HAP-1 (cell line): ENCODE data around the gene FBXO41.

ENCODE experiments used
- DNase-seq, 2 experiments: peaks; one replicate each; pipeline ENCODE4 v3.0.0-alpha.2; 2016 to 2020; ENCODE audit warnings: low spot score in 2 of 2
- H3K27me3 ChIP-seq: fragments of 250-450 bp; sonication (Bioruptor Pico); 2 replicates; pipeline ENCODE4 v1.5.1; 2020; ENCODE audit warnings: low read depth, mild to moderate bottlenecking, moderate library complexity
- H3K36me3 ChIP-seq: fragments of 250-450 bp; sonication (Bioruptor Pico); replicated peaks from 2 replicates; pipeline ENCODE4 v1.5.1; 2020; ENCODE audit warnings: mild to moderate bottlenecking
- H3K4me1 ChIP-seq: fragments of 250-450 bp; sonication (Bioruptor Pico); 2 replicates; pipeline ENCODE4 v1.5.1; 2020; ENCODE audit warnings: mild to moderate bottlenecking
- H3K4me3 ChIP-seq: fragments of 250-450 bp; sonication (Bioruptor Pico); 2 replicates; pipeline ENCODE4 v1.5.1; 2020; ENCODE audit warnings: mild to moderate bottlenecking, moderate library complexity
- H3K9me3 ChIP-seq: fragments of 250-450 bp; sonication (Bioruptor Pico); 2 replicates; pipeline ENCODE4 v1.5.1; 2020; ENCODE audit warnings: mild to moderate bottlenecking, moderate library complexity
- in situ Hi-C: fragments of 300-500 bp; cut with MboI; formaldehyde crosslinking; loops from 3 replicates; pipeline ENCODE4 v1.14.3; 2020; ENCODE audit warnings: low sequenced_read_pairs, inconsistent platforms, mixed read lengths

FBXO41 gene, protein sequence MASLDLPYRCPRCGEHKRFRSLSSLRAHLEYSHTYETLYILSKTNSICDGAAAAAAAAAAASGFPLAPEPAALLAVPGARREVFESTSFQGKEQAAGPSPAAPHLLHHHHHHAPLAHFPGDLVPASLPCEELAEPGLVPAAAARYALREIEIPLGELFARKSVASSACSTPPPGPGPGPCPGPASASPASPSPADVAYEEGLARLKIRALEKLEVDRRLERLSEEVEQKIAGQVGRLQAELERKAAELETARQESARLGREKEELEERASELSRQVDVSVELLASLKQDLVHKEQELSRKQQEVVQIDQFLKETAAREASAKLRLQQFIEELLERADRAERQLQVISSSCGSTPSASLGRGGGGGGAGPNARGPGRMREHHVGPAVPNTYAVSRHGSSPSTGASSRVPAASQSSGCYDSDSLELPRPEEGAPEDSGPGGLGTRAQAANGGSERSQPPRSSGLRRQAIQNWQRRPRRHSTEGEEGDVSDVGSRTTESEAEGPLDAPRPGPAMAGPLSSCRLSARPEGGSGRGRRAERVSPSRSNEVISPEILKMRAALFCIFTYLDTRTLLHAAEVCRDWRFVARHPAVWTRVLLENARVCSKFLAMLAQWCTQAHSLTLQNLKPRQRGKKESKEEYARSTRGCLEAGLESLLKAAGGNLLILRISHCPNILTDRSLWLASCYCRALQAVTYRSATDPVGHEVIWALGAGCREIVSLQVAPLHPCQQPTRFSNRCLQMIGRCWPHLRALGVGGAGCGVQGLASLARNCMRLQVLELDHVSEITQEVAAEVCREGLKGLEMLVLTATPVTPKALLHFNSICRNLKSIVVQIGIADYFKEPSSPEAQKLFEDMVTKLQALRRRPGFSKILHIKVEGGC

DNA sequence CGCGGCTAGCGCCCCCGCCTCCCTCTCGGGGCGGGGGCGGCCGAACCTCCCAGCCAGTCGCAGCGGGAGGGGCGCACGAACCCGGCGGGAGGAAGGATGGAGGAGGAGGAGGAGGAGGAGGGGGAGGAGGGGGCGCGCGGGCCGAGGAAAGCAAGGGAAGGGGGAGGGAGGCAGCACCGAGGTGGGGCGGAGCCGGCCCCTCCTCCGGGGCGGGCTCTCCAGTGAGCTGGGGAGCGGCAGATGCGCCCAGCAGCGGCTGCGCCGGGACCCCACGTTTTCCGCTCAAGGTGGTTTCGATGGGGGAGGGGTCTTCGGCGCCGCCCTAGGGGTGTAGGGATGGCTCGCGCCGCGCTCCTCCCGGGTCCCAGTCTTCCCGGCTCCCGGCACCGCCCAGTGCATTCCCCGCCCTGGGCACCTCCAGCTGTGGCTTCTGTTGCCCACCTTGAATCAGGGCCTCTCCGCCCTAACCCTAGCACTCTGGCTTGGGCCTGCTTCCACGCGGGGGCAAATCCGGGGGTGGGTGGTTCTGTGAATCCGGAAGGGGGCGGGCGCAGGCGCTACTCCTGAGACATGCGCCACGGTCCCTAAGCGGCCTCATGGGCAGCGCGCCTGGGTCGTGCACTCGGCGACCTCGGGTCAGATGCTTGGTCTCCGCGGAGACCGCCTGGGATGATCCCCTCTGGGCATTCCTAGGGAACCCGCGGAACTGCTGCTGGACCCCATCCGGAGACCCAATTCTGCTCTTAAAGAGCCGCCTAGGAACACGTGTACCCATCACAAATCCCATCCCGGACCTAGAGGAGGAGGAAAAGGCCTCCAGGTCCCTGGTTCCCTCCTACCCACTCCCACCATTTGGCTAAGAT is at the start of gene FBXO41:
TSS of gene FBXO41 (minus strand) at position 183 of the 863 bp plus-strand sequence. CDS start 14,848 bp downstream, outside the sequence.
- peak; percentile 58 to 83 for DNase-seq
- Histone ChIP-seq H3K27me3 (no peaks in the 10 kb centered on the region; the same call in 1 of the 2 replicates), H3K4me1 (peaks cover 3% of the 10 kb centered on the region; the same call in 1 of the 2 replicates), H3K36me3 (no peaks in the 10 kb centered on the region; the same call in 1 of the 2 replicates), H3K4me3 (peak within 1 kb of the TSS; percentile 66), H3K9me3 (no peaks in the 10 kb centered on the region)
- in situ Hi-C loops: no loop called here

DNA sequence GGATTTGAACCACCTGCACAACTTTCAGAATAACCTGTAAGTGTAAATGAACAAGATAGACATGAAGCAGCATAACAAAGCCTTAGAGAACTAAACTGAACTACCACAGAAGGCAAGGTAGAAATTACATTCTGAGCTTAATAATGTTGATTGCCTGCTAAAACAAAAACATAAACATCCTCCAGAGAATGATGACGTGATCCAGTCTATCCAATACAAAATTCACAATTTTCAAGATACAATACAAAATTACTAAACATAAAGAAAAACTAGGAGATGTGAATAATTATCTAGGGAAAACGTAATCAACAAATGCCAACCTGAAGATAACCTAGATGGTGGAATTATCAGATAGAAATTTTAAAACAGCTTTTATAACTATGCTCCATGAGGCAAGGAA is 49.8 kb upstream of the FBXO41 start:
- no peak for DNase-seq
- in situ Hi-C loops: no loop called here
- Histone ChIP-seq H3K36me3 (no peaks in the 10 kb centered on the region), H3K4me3 (no peak overlapping the region), H3K27me3 (peaks cover 6% of the 10 kb centered on the region; the same call in 1 of the 2 replicates), H3K9me3 (no peaks in the 10 kb centered on the region; the same call in 1 of the 2 replicates), H3K4me1 (no peaks in the 10 kb centered on the region)

DNA sequence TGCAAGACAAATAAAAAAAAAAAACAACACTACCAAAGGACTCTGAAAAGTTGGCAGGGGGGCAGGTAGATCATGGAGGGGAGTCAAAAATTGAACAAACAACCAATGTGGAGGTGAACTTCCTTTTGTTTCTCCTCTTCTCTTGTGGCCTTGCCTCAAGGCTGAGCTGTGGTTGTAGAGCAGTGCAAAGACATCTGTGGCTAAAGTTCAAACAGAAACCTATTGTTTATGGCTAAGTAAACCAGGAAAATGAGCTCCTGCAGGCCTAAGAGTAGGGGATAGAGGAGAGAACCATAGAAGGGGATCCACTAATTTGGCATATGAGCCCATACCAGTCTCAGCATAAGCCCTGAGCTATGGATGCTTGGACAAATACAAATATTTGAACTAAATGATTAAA is 49.3 kb upstream of the FBXO41 start:
- in situ Hi-C loops: no loop called here
- no peaks in the 10 kb centered on the region for H3K4me1 ChIP-seq
- H3K4me3 ChIP-seq: no peak overlapping the region
- no peak for DNase-seq
- no peaks in the 10 kb centered on the region for H3K36me3 ChIP-seq
- no peaks in the 10 kb centered on the region; the same call in 1 of the 2 replicates for H3K9me3 ChIP-seq
- peaks cover 6% of the 10 kb centered on the region; the same call in 1 of the 2 replicates for H3K27me3 ChIP-seq

DNA sequence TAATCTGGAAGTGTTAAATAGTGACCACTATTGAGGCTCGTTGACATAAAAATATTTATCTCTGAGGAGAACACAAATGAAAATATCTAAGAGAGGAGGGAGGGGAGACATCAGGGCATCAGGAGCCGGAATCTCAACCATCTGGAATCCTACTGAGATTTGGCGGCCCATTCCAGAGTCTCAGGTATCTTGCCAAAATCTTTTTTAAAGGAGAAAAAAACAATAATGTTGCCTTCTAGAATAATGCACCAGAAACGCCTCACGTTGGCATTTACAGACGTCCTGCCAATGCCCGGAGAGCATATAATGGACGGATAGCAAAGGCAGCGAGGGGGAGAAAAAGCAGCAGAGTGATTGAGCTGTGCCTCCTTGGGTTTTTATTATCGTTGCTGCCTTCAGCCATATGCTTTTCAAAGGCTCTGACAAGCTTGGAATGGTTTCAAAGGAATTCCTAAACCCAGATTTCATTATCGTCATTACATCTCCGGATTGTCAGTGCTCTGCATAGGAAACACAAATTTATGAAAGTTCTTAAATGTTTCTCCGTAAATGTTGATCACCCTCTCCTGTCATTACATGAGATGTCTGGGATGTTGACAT is 39.9 kb upstream of the FBXO41 start:
- DNase-seq: no peak
- Histone ChIP-seq H3K36me3 (no peaks in the 10 kb centered on the region), H3K27me3 (peaks cover 15% of the 10 kb centered on the region), H3K9me3 (no peaks in the 10 kb centered on the region), H3K4me1 (no peaks in the 10 kb centered on the region), H3K4me3 (no peak overlapping the region)
- in situ Hi-C loops: no loop called here

DNA sequence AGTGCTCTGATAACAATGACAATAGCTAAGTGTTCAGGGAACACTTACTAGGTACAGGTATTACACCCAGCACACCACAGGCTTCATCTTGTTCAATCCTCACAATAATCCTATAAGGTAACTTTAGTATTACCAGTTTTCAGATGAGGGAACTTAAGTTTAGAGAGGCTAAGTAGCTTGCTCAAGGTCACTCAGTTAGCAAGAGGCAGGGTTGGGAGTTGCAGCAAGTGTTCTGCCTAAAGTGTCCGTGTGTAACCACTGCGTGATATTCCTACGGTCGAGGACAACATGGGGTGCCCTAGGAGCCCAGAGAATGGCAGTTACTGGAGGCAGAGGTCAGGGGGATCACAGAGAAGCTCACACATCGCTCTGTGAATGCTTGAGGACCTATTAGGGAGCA is 39.3 kb upstream of the FBXO41 start:
- no peak for DNase-seq
- Histone ChIP-seq H3K27me3 (peaks cover 19% of the 10 kb centered on the region), H3K9me3 (no peaks in the 10 kb centered on the region), H3K4me1 (no peaks in the 10 kb centered on the region), H3K36me3 (no peaks in the 10 kb centered on the region), H3K4me3 (no peak overlapping the region)
- in situ Hi-C loops: no loop called here

DNA sequence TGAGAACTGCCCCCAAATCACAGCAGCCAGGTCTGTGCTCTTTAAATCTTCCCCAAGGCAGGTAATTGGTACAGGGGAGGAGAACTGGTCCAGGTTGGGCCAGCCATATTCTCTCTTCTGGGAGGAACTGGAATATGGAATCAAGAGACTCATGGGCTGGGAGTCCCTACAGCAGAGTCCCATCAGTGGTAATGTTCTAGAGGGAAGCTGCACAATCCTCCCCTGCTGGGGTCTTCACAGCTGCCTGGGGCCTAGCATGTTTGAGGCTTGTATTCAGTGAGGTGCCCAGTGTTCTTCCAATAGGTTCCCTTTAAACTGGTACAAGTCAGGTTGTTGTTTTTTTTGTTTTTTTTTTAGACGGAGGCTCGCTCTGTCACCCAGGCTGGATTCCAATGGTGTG is 30.2 kb upstream of the FBXO41 start:
- Histone ChIP-seq H3K27me3 (peaks cover 20% of the 10 kb centered on the region), H3K4me1 (no peaks in the 10 kb centered on the region), H3K4me3 (no peak overlapping the region), H3K36me3 (no peaks in the 10 kb centered on the region), H3K9me3 (no peaks in the 10 kb centered on the region)
- DNase-seq: no peak
- in situ Hi-C loops: no loop called here

DNA sequence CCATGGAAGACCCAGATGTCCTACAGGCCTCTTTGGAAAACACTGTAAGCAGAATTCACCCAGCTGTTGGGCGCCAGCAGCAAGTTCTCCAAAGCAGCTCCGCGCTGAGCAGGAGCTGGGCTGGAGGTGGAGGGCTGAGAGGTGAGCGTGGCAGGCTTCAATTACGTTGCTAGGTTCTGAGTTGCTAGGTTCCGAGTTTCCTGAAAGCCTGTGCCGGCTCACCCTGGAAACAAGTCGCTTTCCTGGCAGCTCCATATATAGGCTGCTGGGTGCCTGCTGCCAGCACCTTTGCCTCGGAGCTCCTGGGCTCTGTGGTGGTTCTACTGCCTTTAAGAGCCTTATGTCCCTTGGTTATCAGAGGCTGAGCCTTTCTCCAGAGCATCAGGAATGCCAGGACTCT is 23.4 kb upstream of the FBXO41 start:
- DNase-seq: no peak
- no peak overlapping the region for H3K4me3 ChIP-seq
- in situ Hi-C loops: no loop called here
- H3K4me1 ChIP-seq: no peaks in the 10 kb centered on the region
- no peaks in the 10 kb centered on the region for H3K36me3 ChIP-seq
- H3K27me3 ChIP-seq: peaks cover 13% of the 10 kb centered on the region
- no peaks in the 10 kb centered on the region for H3K9me3 ChIP-seq

DNA sequence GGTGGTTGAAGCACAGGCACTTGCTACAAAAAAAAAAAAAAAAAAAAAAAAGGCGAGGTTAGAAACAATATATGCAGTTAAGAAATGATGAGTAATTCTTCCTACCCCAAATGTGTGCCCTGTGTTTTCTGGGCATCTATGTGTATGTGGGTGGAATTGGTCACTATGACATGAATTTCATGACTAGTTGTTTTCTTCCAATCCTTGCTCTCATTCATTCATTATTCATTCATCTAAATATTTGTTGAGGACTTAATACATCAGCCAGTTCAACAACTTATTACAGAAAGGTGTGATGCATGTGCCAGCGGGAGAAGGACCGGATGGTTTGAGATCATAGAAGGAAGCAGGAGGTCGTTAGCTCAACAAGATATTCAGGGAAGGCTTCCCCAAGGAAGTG is 17.4 kb upstream of the FBXO41 start:
- H3K36me3 ChIP-seq: no peaks in the 10 kb centered on the region
- no peaks in the 10 kb centered on the region for H3K9me3 ChIP-seq
- no peak overlapping the region for H3K4me3 ChIP-seq
- in situ Hi-C loops: no loop called here
- DNase-seq: no peak
- peaks cover 15% of the 10 kb centered on the region for H3K27me3 ChIP-seq
- no peaks in the 10 kb centered on the region for H3K4me1 ChIP-seq

DNA sequence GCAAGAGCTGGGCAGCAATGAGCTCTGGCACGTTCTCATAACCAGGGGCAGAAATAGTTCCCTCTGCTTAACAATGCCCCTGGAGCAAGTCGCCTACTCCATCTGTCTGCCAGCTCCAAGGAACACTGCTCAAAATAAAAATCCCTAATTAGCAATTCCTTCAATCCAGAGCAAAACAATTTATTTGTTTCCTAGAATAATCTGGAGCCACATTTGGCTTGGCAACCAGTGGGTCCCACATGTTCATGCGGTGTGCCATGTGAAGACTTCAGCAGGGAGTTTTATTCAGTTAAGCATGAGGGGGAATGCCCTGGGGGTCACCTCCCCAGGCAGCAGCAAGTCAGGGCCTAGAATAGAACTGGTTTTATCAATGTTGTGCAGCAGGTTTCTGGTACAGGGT is 16.6 kb upstream of the FBXO41 start:
- in situ Hi-C loops: no loop called here
- H3K9me3 ChIP-seq: no peaks in the 10 kb centered on the region
- no peak for DNase-seq
- H3K36me3 ChIP-seq: no peaks in the 10 kb centered on the region
- no peak overlapping the region for H3K4me3 ChIP-seq
- no peaks in the 10 kb centered on the region for H3K4me1 ChIP-seq
- peaks cover 18% of the 10 kb centered on the region; the same call in 1 of the 2 replicates for H3K27me3 ChIP-seq

DNA sequence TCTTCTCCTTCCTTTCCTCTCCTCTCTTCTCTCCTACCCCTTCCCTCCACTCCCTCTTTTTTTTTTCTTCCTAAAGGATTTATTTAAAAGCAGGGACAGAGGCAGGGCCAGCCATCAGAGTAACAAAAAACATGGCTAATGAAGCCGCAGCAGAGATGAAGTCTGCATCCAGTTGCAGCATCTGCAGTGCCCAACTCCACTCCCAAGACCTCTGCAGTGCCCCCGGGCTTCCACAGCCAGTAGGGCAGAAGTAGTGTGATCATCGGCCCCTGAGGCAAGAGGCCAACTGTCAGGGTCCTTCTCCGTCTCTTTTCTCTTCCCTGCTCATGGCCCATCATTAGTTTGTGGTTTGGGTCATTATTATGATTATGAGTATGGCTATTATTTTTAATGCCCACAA is 13.3 kb upstream of the FBXO41 start:
- in situ Hi-C loops: no loop called here
- DNase-seq: no peak
- Histone ChIP-seq H3K4me1 (no peaks in the 10 kb centered on the region), H3K9me3 (no peaks in the 10 kb centered on the region), H3K4me3 (no peak overlapping the region), H3K27me3 (peaks cover 34% of the 10 kb centered on the region), H3K36me3 (no peaks in the 10 kb centered on the region)

DNA sequence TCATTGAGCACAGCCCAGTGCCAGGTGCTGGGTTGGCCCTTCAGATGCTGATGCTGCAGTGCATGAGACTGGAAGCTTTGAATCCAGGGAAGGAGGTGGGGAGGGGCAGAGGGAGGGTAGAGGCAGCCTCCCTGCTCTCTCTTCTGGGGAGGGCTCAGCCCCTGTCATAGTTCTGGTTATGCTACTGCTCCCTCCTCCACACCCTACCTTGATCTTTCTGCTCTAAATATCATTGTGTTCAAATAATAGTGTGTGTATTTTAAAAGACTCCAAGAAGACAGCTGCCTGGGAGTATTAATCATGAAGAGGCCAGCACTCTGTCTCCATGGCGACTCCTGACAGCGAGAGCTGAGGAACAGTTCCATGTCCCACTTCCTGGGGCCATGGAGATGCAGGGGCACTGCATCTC is 12.9 kb upstream of the FBXO41 start:
- Histone ChIP-seq H3K4me1 (no peaks in the 10 kb centered on the region), H3K4me3 (no peak overlapping the region), H3K27me3 (peaks cover 38% of the 10 kb centered on the region), H3K36me3 (no peaks in the 10 kb centered on the region), H3K9me3 (no peaks in the 10 kb centered on the region)
- in situ Hi-C loops: no loop called here
- no peak for DNase-seq

DNA sequence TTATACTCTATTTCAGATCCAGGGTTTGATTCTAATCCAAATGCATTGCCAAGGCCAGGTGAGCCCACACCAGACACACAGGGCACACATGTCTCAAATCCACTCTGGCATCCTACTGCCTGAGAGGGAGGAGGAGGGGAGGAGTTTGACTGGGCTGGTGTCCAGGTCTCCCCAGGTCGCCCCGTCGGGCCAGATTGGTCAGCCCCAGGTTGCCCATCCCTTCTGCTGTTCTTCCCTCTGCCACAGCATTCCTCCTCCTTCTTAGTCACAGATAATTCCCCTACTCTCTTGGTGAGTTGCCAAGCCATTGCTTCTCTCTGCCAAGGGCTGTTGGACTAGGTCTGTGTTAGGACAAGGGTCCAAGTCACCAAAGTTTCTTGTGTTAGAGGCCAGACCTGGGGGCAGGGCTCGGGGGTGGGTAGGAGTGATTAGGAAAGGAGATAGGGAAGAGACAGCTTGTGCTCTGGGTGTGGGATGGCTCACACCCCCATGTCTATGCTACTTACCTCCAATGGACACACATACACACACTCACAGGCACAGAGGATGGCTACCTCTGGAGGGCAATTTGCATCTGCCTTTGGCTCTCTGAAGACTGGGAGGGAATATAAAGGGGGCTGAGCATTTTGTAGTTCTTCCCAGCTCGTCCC is 11.6 kb upstream of the FBXO41 start:
- DNase-seq: no peak
- in situ Hi-C loops: no loop called here
- Histone ChIP-seq H3K36me3 (no peaks in the 10 kb centered on the region), H3K4me3 (no peak overlapping the region), H3K9me3 (no peaks in the 10 kb centered on the region), H3K27me3 (peaks cover 47% of the 10 kb centered on the region), H3K4me1 (no peaks in the 10 kb centered on the region)

DNA sequence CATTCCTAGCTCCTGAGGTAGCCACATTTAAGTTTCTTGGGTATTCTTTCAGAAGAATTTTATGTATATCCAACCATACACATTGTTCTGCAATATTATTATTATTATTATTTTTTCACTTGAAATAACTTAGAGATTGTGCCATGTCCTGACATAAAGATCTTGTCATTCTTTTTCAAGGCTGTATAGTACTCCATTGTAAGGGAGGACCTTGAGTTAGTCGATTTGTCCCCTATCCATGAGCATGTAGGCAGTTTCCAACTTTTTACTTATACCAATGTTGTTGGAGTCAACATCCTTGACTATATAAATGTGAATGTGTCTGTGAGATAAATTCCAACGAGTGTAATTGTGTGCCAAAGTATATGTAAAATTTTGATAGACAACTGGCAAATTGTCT is 10.0 kb upstream of the FBXO41 start:
- H3K4me1 ChIP-seq: no peaks in the 10 kb centered on the region
- H3K4me3 ChIP-seq: no peak overlapping the region
- H3K36me3 ChIP-seq: no peaks in the 10 kb centered on the region
- no peaks in the 10 kb centered on the region for H3K9me3 ChIP-seq
- in situ Hi-C loops: no loop called here
- no peak for DNase-seq
- H3K27me3 ChIP-seq: peaks cover 58% of the 10 kb centered on the region
